Testis (tissue), 3 donors: ENCODE measurements around the gene CNTF. TPM values are rescaled to one million over a fixed set of nuclear protein-coding genes. Genes with fewer than 3 reads are reported as not detected.

Experiments
- DNase-seq: peaks from one replicate; pipeline ENCODE4 v3.0.0-alpha.2; 2019
- H3K27ac ChIP-seq, 2 donors: fragments of 200-600 bp; sonication (generic); one replicate each; pipeline ENCODE4 v1.5.1; 2019
- H3K27me3 ChIP-seq: fragments of 200-600 bp; sonication (generic); one replicate; pipeline ENCODE4 v1.5.1; 2019
- H3K36me3 ChIP-seq: fragments of 200-600 bp; sonication (generic); one replicate; pipeline ENCODE4 v1.5.1; 2017; ENCODE audit warnings: low read depth; ENCODE audit errors: missing control alignments
- H3K4me1 ChIP-seq: fragments of 200-600 bp; sonication (generic); one replicate; pipeline ENCODE4 v1.5.1; 2019
- H3K4me3 ChIP-seq, 2 donors: fragments of 200-600 bp; sonication (generic); one replicate each; pipeline ENCODE4 v1.5.1; 2017 to 2019
- H3K9me3 ChIP-seq: fragments of 200-600 bp; sonication (generic); one replicate; pipeline ENCODE4 v1.5.1; 2017
- POLR2A ChIP-seq: fragments of 450-650 bp; IDR thresholded peaks from one replicate; pipeline ENCODE4 v1.6.1; 2017; ENCODE audit warnings: antibody characterized with exemption, mild to moderate bottlenecking, moderate library complexity
- WGBS, 2 donors: methylation state at CpG; one replicate each; pipeline ENCODE4 v1.1.5; 2018; 5-methylcytosine and 5-hydroxymethylcytosine counted together
- intact Hi-C: fragments of 100-400 bp; cut with DNase I; formaldehyde crosslinking; loops from one replicate; pipeline ENCODE4 v1.15.1; 2023; ENCODE audit warnings: low total_unique reads
- polyA plus RNA-seq: library from polyadenylated mRNA; stranded (reverse); fragments of 350-450 nt; fragmentation: Illumina TruSeq; extraction: RNeasy Lipid Tissue Mini Kit (QIAGEN cat#74804); gene quantifications from one replicate; pipeline ENCODE4 v1.2.3, GENCODE V29; 2014; ENCODE audit warnings: low read depth, low replicate concordance; ENCODE audit not compliant: insufficient read depth
- total RNA-seq, 2 donors: library from RNA; depleted of rRNA; stranded (reverse); fragments of >200 nt; gene quantifications; one replicate each; pipeline ENCODE4 v1.2.3, GENCODE V29; 2016
- TF ChIP-seq, protein P1 (sequence below), 3 experiments: fragments of 450-650 bp in 2 of 3; fragments of 200-600 bp in 1 of 3; sonication (generic) in 1 of 3; IDR thresholded peaks; one replicate each; pipeline ENCODE4 v1.5.1; 2016 to 2019; ENCODE audit warnings: antibody characterized with exemption in 3 of 3, mild to moderate bottlenecking in 2 of 3, moderate library complexity in 1 of 3

The CNTF gene
- total and polyA plus RNA-seq, 3 donors from 2014 or later = 1.0 to 1.6 (median 1.3) TPM

DNA sequence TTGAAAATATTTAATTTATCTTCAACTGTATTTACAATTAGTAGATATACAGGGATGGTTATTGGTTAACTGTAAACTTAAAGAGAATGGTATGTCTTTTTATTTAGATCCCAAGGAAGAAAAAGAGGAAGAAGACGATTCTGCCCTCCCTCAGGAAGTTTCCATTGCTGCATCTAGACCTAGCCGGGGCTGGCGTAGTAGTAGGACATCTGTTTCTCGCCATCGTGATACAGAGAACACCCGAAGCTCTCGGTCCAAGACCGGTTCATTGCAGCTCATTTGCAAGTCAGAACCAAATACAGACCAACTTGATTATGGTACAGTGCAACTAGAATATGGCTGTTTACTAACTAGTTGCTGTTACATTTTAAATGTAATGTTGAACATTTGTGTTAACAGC is 12.7 kb upstream of the CNTF start:
- TF ChIP-seq, protein P1, sequence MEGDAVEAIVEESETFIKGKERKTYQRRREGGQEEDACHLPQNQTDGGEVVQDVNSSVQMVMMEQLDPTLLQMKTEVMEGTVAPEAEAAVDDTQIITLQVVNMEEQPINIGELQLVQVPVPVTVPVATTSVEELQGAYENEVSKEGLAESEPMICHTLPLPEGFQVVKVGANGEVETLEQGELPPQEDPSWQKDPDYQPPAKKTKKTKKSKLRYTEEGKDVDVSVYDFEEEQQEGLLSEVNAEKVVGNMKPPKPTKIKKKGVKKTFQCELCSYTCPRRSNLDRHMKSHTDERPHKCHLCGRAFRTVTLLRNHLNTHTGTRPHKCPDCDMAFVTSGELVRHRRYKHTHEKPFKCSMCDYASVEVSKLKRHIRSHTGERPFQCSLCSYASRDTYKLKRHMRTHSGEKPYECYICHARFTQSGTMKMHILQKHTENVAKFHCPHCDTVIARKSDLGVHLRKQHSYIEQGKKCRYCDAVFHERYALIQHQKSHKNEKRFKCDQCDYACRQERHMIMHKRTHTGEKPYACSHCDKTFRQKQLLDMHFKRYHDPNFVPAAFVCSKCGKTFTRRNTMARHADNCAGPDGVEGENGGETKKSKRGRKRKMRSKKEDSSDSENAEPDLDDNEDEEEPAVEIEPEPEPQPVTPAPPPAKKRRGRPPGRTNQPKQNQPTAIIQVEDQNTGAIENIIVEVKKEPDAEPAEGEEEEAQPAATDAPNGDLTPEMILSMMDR (IDR thresholded peaks at IDR 0.05) = no peak
- TF ChIP-seq POLR2A = no peak
- H3K27me3 ChIP-seq = no peaks in the 10 kb centered on the region
- WGBS, 2 donors = 83 to 93% methylated on average over 8 of the region's 8 CpGs
- H3K36me3 ChIP-seq = no peaks in the 10 kb centered on the region
- no peak overlapping the region for H3K4me3 ChIP-seq
- no peaks in the 10 kb centered on the region for H3K9me3 ChIP-seq
- H3K27ac ChIP-seq = no peak overlapping the region
- no peak for DNase-seq
- intact Hi-C loops = no loop called here
- H3K4me1 ChIP-seq = no peaks in the 10 kb centered on the region

- Histone ChIP-seq H3K9me3 (no peaks in the 10 kb centered on the region), H3K4me1 (peaks cover 6% of the 10 kb centered on the region), H3K36me3 (no peaks in the 10 kb centered on the region), H3K4me3 (no peak overlapping the region), H3K27me3 (no peaks in the 10 kb centered on the region), H3K27ac (no peak overlapping the region)
- 94 to 95% methylated on average over 2 of the region's 2 CpGs for WGBS, 2 donors
- DNase-seq = no peak
- intact Hi-C loops = no loop called here
- TF ChIP-seq, protein P1 (IDR thresholded peaks at IDR 0.05) = no peak
- TF ChIP-seq POLR2A = no peak
Measured at GRCh38 chr11:58613228-58613627, 9.2 kb upstream of the CNTF start.

DNA sequence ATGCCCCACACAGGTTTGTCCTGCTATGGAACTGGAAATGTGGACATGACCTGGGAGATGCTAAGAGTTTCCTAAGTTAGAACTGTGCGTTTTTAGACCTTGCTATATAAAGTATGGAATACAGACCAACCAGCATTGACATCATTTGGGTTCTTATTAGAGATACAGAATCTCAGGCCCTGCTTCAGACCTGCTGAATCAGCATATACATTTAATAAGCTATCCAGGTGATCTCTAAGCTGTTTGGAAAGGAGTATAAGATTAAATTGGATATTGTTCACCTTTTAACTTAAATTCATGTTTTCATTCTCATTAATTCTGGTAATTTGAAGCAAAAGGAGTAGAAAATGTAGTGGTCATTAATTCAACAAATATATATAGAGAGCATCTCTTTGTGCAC is 6.9 kb upstream of the CNTF start:
- H3K4me3 ChIP-seq = no peak overlapping the region
- no peak for DNase-seq
- no peak overlapping the region for H3K27ac ChIP-seq
- H3K36me3 ChIP-seq = no peaks in the 10 kb centered on the region
- H3K9me3 ChIP-seq = no peaks in the 10 kb centered on the region
- no peaks in the 10 kb centered on the region for H3K27me3 ChIP-seq
- H3K4me1 ChIP-seq = peaks cover 27% of the 10 kb centered on the region
- WGBS, 2 donors = 89 to 91% methylated on average over 1 of the region's 1 CpG
- TF ChIP-seq, protein P1 (IDR thresholded peaks at IDR 0.05) = no peak
- no peak for TF ChIP-seq POLR2A
- intact Hi-C loops = no loop called here

DNA sequence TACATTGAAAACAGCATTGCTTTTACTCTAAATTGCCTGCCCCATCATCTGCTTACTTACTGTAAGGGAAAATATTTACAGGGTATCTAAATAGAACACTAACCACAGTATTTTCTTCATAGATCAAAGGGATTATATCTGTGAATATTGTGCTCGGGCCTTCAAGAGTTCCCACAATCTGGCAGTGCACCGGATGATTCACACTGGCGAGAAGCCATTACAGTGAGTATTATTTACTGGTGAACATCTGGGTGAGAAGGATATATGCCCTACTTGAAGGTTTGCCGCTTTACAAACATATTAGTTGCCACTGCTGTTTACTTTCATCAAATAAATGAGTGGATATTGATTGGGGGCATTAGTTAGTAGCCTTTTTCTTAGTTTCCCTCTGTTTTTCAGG is 5.9 kb upstream of the CNTF start:
- H3K4me3 ChIP-seq = no peak overlapping the region
- no peaks in the 10 kb centered on the region for H3K36me3 ChIP-seq
- no peaks in the 10 kb centered on the region for H3K9me3 ChIP-seq
- intact Hi-C loops = no loop called here
- peaks cover 27% of the 10 kb centered on the region for H3K4me1 ChIP-seq
- TF ChIP-seq POLR2A = no peak
- TF ChIP-seq, protein P1 (IDR thresholded peaks at IDR 0.05) = no peak
- no peak overlapping the region for H3K27ac ChIP-seq
- no peaks in the 10 kb centered on the region for H3K27me3 ChIP-seq
- no peak for DNase-seq
- 58 to 64% methylated on average over 4 of the region's 4 CpGs for WGBS, 2 donors

DNA sequence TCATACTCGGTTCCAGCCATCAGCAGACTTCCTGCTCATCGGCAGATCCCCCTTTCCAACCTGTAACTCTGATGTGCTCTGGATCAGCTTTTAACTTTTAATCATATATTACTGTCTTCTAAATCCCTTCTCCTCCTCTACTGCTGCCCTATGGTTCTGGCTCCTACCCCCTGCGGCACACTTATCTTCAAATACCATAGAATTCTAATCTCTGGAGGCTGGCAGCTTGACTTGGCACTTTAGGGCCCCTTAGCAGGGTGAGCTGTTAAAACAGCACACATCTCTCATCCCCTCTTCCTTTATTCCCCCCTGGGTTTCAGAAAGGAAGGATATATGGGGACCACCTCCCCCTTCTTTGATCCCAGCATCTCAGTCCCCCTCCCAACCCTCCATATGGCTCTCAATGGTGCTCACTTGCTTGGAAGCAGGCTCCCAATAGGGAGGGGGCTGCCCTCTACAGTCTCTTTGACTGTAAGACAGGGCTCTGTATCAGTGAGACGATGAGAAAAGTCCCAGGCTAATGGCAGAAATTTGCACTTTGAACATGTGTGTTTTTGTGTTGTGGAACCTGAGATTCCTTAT is 4.4 kb upstream of the CNTF start:
- intact Hi-C loops = no loop called here
- TF ChIP-seq, protein P1 (IDR thresholded peaks at IDR 0.05) = no peak
- no peak for TF ChIP-seq POLR2A
- WGBS, 2 donors = 62 to 71% methylated on average over 4 of the region's 4 CpGs
- Histone ChIP-seq H3K9me3 (no peaks in the 10 kb centered on the region), H3K27ac (peak overlapping the region; percentile 66 to 71), H3K36me3 (no peaks in the 10 kb centered on the region), H3K4me1 (peaks cover 27% of the 10 kb centered on the region), H3K27me3 (no peaks in the 10 kb centered on the region), H3K4me3 (no peak overlapping the region)
- DNase-seq = no peak
